ENCODE measurements around the gene SLC35B1. TPM values are rescaled to one million over a fixed set of nuclear protein-coding genes. Genes with fewer than 3 reads are reported as not detected.
"Not testable (repeated sequence)": the region's sequence is repeated elsewhere in the genome, so short reads cannot be mapped to it uniquely, and the experiment has no call there.

SLC35B1 gene
- total and polyA plus RNA-seq, 2 experiments from 2014 or later, result 98.1 to 99.8 TPM

DNA sequence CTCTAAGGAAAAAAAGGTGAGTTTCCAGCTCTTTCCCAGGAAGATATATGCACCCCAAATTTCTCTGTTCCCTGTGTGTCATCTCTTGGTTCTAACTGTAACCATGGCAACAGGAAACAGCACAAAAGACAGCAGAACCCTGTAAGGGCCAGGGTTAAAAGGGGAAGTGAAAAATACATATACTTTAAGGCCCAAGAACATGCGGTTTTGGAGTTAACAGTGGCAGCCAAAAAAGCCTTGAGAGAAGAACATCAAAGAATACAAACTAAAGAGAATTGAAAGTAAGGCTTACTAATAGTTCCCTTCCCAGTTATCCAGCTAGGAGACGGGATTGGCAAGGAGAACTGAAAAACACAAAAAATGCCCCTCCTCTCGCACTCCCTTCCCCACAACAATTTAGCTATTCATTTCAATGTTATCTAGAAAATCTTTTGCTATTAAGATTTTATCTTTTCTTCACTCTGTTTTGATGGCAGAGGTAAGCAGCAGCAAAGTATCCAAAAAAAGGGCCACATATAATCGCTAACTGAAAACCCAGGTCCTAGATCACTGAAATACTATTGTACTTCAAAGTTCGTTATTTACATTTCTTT is 31.4 kb downstream of the SLC35B1 start:
- WGBS (ENCODE audit: low lambda C conversion rate, missing lambda C conversion rate), result 55% methylated on average over 5 of the region's 5 CpGs
- Histone ChIP-seq H3K9me2 (replicated peaks; ENCODE audit: insufficient read depth) (no peaks in the 10 kb centered on the region), H3K79me2 (peaks cover 58% of the 10 kb centered on the region), H4K20me1 (ENCODE audit: insufficient read depth, poor library complexity, severe bottlenecking) (peaks cover 55% of the 10 kb centered on the region), H2AFZ (no peak overlapping the region), H3K4me2 (peak overlapping the region; percentile 86), H3K4me1 (ENCODE audit: insufficient read depth) (peaks cover 11% of the 10 kb centered on the region), H3K9me3 (ENCODE audit: low read depth) (no peaks in the 10 kb centered on the region), H3K4me3 (peak overlapping the region; percentile 18), H3K27me3 (no peaks in the 10 kb centered on the region), H3K36me3 (replicated peaks; ENCODE audit: insufficient read depth, low read depth) (no peaks in the 10 kb centered on the region), H3K27ac (peak overlapping the region; percentile 27)
- no peak for DNase-seq (ENCODE audit: low spot score)
- TF ChIP-seq EZH2phosphoT487 (IDR thresholded peaks at IDR 0.05; ENCODE audit: low read depth, severe bottlenecking, unreplicated experiment), result no peak
- TF ChIP-seq, protein P1, sequence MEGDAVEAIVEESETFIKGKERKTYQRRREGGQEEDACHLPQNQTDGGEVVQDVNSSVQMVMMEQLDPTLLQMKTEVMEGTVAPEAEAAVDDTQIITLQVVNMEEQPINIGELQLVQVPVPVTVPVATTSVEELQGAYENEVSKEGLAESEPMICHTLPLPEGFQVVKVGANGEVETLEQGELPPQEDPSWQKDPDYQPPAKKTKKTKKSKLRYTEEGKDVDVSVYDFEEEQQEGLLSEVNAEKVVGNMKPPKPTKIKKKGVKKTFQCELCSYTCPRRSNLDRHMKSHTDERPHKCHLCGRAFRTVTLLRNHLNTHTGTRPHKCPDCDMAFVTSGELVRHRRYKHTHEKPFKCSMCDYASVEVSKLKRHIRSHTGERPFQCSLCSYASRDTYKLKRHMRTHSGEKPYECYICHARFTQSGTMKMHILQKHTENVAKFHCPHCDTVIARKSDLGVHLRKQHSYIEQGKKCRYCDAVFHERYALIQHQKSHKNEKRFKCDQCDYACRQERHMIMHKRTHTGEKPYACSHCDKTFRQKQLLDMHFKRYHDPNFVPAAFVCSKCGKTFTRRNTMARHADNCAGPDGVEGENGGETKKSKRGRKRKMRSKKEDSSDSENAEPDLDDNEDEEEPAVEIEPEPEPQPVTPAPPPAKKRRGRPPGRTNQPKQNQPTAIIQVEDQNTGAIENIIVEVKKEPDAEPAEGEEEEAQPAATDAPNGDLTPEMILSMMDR (IDR thresholded peaks at IDR 0.05; ENCODE audit: poor library complexity), result no peak
- no peak for TF ChIP-seq EZH2 (IDR thresholded peaks at IDR 0.05; ENCODE audit: borderline replicate concordance)

DNA sequence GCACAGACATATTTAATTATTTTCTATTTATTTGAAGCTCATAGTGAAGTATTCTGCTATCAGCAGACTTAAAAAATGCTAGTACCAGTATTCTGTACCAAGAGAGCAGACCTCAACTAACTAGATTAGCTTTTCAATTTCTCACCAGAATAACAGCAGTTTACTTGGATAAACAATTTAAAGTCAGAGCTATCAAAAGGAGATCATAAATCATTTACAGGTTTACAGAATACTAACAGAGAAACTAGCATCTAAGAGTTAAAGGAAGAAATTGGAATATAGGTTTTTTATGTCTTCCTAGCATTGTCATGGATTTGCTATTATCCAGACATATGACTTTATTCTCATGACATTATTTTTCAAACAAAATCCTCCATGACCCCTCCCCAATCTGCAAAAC is 33.3 kb downstream of the SLC35B1 start:
- no peaks in the 10 kb centered on the region for H3K9me3 ChIP-seq (ENCODE audit: low read depth)
- no peak overlapping the region for H3K4me2 ChIP-seq
- peaks cover 11% of the 10 kb centered on the region for H3K4me1 ChIP-seq (ENCODE audit: insufficient read depth)
- H3K9me2 ChIP-seq (replicated peaks; ENCODE audit: insufficient read depth), result no peaks in the 10 kb centered on the region
- no peak overlapping the region for H2AFZ ChIP-seq
- no peaks in the 10 kb centered on the region for H3K36me3 ChIP-seq (replicated peaks; ENCODE audit: insufficient read depth, low read depth)
- peaks cover 72% of the 10 kb centered on the region for H4K20me1 ChIP-seq (ENCODE audit: insufficient read depth, poor library complexity, severe bottlenecking)
- no peak for TF ChIP-seq EZH2phosphoT487 (IDR thresholded peaks at IDR 0.05; ENCODE audit: low read depth, severe bottlenecking, unreplicated experiment)
- TF ChIP-seq, protein P1 (IDR thresholded peaks at IDR 0.05; ENCODE audit: poor library complexity), result no peak
- no peak for TF ChIP-seq EZH2 (IDR thresholded peaks at IDR 0.05; ENCODE audit: borderline replicate concordance)
- no peak overlapping the region for H3K27ac ChIP-seq
- no peak for DNase-seq (ENCODE audit: low spot score)
- no peaks in the 10 kb centered on the region for H3K27me3 ChIP-seq
- H3K4me3 ChIP-seq, result no peak overlapping the region
- H3K79me2 ChIP-seq, result peaks cover 77% of the 10 kb centered on the region

DNA sequence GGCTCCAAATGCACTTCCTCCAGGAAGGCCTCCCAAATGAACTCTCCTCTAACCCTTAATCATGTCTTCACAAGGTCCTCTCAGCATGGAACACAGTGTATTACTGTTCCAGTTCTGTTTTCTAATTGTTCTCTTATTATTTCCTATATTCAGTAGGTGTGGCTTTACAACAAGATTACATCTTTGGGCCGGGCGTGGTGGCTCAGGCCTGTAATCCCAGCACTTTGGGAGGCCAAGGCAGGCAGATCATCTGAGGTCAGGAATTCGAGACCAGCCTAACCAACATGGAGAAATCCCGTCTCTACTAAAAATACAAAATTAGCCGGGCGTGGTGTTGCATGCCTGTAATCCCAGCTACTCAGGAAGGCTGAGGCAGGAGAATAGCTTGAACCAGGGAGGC is 34.1 kb downstream of the SLC35B1 start:
- DNase-seq (ENCODE audit: low spot score); H3K36me3 ChIP-seq (replicated peaks; ENCODE audit: insufficient read depth, low read depth); H3K4me2 ChIP-seq; H3K9me2 ChIP-seq (replicated peaks; ENCODE audit: insufficient read depth); H3K9me3 ChIP-seq (ENCODE audit: low read depth); H3K27me3 ChIP-seq; H3K4me3 ChIP-seq; H3K27ac ChIP-seq; H2AFZ ChIP-seq: not testable (repeated sequence)
- peaks cover 85% of the 10 kb centered on the region for H3K79me2 ChIP-seq
- H4K20me1 ChIP-seq (ENCODE audit: insufficient read depth, poor library complexity, severe bottlenecking), result peaks cover 72% of the 10 kb centered on the region
- H3K4me1 ChIP-seq (ENCODE audit: insufficient read depth), result peaks cover 11% of the 10 kb centered on the region
- WGBS (ENCODE audit: low lambda C conversion rate, missing lambda C conversion rate), result 98% methylated on average over 6 of the region's 6 CpGs

DNA sequence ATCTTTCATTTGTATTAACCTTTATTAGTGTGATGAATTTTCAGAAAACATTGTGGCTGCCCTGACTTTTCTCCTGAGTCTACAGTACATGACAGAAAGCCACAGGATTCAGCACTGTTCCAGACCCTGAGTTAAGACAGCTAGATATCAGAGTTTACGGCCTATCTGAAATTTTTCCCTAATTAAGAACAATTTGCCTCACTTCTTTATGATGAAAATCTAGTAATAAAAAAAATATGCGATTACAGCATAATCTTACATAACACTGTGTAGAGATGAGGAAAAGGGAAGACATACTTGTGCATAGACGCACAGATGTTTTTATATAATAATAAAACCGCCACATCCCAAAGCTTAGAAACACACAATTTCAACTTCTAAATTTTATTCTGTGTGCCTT is 37.1 kb downstream of the SLC35B1 start:
- Histone ChIP-seq H3K4me1 (ENCODE audit: insufficient read depth) (peaks cover 1% of the 10 kb centered on the region), H3K27ac (no peak overlapping the region), H3K9me3 (ENCODE audit: low read depth) (no peaks in the 10 kb centered on the region), H3K4me2 (no peak overlapping the region), H2AFZ (no peak overlapping the region), H3K4me3 (no peak overlapping the region), H4K20me1 (ENCODE audit: insufficient read depth, poor library complexity, severe bottlenecking) (peaks cover 57% of the 10 kb centered on the region), H3K27me3 (no peaks in the 10 kb centered on the region), H3K36me3 (replicated peaks; ENCODE audit: insufficient read depth, low read depth) (no peaks in the 10 kb centered on the region), H3K9me2 (replicated peaks; ENCODE audit: insufficient read depth) (no peaks in the 10 kb centered on the region), H3K79me2 (peaks cover 100% of the 10 kb centered on the region)
- 88% methylated on average over 4 of the region's 4 CpGs for WGBS (ENCODE audit: low lambda C conversion rate, missing lambda C conversion rate)
- TF ChIP-seq EZH2phosphoT487 (IDR thresholded peaks at IDR 0.05; ENCODE audit: low read depth, severe bottlenecking, unreplicated experiment) (no peak), EZH2 (IDR thresholded peaks at IDR 0.05; ENCODE audit: borderline replicate concordance) (no peak)
- TF ChIP-seq, protein P1 (IDR thresholded peaks at IDR 0.05; ENCODE audit: poor library complexity), result no peak
- DNase-seq (ENCODE audit: low spot score), result no peak
